Neural progenitor cell (in vitro differentiated cells): ENCODE measurements around the gene HUS1B. TPM values are rescaled to one million over a fixed set of nuclear protein-coding genes. Genes with fewer than 3 reads are reported as not detected.

Source experiments
- DNase-seq: peaks from one replicate; pipeline ENCODE4 v3.0.0-alpha.2; 2016; ENCODE audit warnings: low spot score
- H2AFZ ChIP-seq: fragments of 200-600 bp; sonication (generic); replicated peaks from 2 replicates; pipeline ENCODE4 v1.6.1; 2016; ENCODE audit warnings: antibody characterized with exemption
- H3F3A ChIP-seq: fragments of 200-600 bp; sonication (generic); 2 replicates; pipeline ENCODE4 v1.6.1; 2016; ENCODE audit warnings: antibody characterized with exemption, low read depth
- H3K27ac ChIP-seq: fragments of 200-600 bp; sonication (generic); 2 replicates; pipeline ENCODE4 v1.5.1; 2016; ENCODE audit warnings: mild to moderate bottlenecking
- H3K27me3 ChIP-seq: fragments of 200-600 bp; sonication (generic); 2 replicates; pipeline ENCODE4 v1.6.1; 2016; ENCODE audit warnings: mild to moderate bottlenecking, moderate library complexity
- H3K36me3 ChIP-seq: fragments of 200-600 bp; sonication (generic); 2 replicates; pipeline ENCODE4 v1.5.1; 2016
- H3K4me1 ChIP-seq: fragments of 200-600 bp; sonication (generic); 2 replicates; pipeline ENCODE4 v1.6.1; 2016; ENCODE audit warnings: mixed run types
- H3K4me2 ChIP-seq: fragments of 200-600 bp; sonication (generic); 2 replicates; pipeline ENCODE4 v1.6.1; 2016
- H3K4me3 ChIP-seq: fragments of 200-600 bp; sonication (generic); 2 replicates; pipeline ENCODE4 v1.5.1; 2016
- H3K79me2 ChIP-seq: fragments of 200-600 bp; sonication (generic); 2 replicates; pipeline ENCODE4 v1.6.1; 2016; ENCODE audit warnings: low read depth
- H3K9ac ChIP-seq: fragments of 200-600 bp; sonication (generic); 2 replicates; pipeline ENCODE4 v1.6.1; 2016
- H3K9me3 ChIP-seq: fragments of 200-600 bp; sonication (generic); 2 replicates; pipeline ENCODE4 v1.5.1; 2016; ENCODE audit warnings: low read depth
- H4K20me1 ChIP-seq: fragments of 200-600 bp; sonication (generic); 2 replicates; pipeline ENCODE4 v1.6.1; 2016; ENCODE audit warnings: low read depth
- H3K27ac Mint-ChIP-seq: 3 replicates; pipeline ENCODE4 v1.8.0; 2021; ENCODE audit warnings: mixed read lengths
- H3K27me3 Mint-ChIP-seq: 2 replicates; pipeline ENCODE4 v1.8.0; 2022; ENCODE audit warnings: low read depth, mild to moderate bottlenecking, inconsistent platforms, moderate library complexity, mixed read lengths; ENCODE audit not compliant: insufficient read depth
- H3K36me3 Mint-ChIP-seq: 3 replicates; pipeline ENCODE4 v1.8.0; 2021; ENCODE audit warnings: mixed read lengths
- H3K4me1 Mint-ChIP-seq: 3 replicates; pipeline ENCODE4 v1.8.0; 2021; ENCODE audit warnings: mixed read lengths
- H3K4me3 Mint-ChIP-seq: 3 replicates; pipeline ENCODE4 v1.8.0; 2021; ENCODE audit warnings: mild to moderate bottlenecking, moderate library complexity, mixed read lengths
- H3K9me3 Mint-ChIP-seq: 3 replicates; pipeline ENCODE4 v1.8.0; 2020; ENCODE audit warnings: mixed read lengths
- EZH2 ChIP-seq: fragments of 200-600 bp; sonication (generic); IDR thresholded peaks from 2 replicates; pipeline ENCODE4 v1.6.1; 2017; ENCODE audit warnings: antibody characterized with exemption, mild to moderate bottlenecking, moderate library complexity
- EZH2phosphoT487 ChIP-seq: fragments of 200-600 bp; sonication (generic); IDR thresholded peaks from 2 replicates; pipeline ENCODE4 v1.6.1; 2017; ENCODE audit warnings: antibody characterized with exemption
- total RNA-seq: library from RNA; depleted of rRNA; stranded (reverse); fragments of >200 nt; gene quantifications from 2 replicates; pipeline ENCODE4 v1.2.3, GENCODE V29; 2015; ENCODE audit warnings: low replicate concordance
- TF ChIP-seq, protein P1 (sequence below): fragments of 200-600 bp; sonication (generic); IDR thresholded peaks from 2 replicates; pipeline ENCODE4 v1.5.1; 2017; ENCODE audit warnings: antibody characterized with exemption, mild to moderate bottlenecking

The HUS1B gene
- total RNA-seq = 0.43 TPM in 1 of 2 replicates, not detected in the other

DNA sequence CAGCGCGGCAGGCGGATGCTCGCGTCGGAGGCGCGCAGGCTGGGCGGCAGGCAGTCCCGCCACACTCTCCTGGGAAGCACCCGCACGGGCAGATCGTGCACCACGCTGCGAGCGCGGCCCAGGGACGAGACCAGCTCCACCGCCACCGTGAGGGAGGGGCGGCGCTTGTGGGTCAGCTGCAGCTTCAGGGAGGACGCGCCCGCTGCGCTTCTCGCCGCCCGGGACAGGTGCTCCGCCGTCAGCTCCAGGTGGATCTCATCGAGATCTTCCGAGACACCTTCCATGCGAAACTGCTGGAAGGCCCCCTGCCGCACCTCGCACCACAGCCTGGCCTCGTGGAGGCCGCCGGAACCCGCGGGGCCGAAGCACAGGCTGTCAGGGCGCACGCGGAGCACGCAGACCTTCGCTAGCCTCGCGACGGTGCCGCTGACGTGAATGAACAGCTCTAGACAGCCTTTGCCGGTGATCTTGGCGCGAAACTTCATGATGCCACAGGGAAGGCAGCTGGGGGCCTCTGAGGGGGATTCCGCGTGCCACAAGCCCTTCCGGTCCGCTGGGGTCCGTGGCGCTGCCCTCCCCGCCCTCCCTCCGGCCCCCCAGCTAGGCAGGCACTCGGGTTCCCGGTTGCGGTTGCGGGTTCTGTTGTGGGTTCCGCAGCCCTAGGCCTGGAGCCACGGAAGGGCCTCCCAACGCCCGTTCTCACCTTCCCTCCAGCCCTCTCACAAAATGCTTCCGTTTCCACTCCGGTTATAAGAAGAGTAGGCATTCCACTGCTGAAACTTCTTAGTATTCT lies at the start of gene HUS1B:
HUS1B (minus strand) TSS at position 641 of the 793 bp plus-strand sequence; CDS start at position 485, 156 bp downstream.
- peak within 1 kb of the TSS; percentile 43 for H3K27ac Mint-ChIP-seq
- peaks cover 12% of the 10 kb centered on the region for H3K4me1 Mint-ChIP-seq

DNA sequence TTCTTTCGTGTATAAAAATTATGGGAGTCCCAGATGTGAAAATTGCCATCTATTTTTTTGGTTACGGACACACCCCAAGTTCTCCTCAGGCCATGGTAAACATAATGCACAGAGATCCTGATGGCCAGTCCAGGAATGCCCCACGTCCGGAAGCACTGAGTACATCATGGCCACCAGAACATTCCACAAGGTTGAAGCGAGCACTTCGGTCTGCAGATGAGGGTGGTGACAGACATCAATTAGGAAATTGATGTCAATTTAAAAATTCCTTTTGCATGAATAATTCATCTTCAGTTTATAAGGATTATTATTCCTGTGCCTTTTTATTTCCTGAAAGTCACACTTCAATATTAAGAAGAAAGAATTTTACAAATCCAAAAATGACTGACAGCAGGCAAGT lies 49.2 kb upstream of the HUS1B start:
- DNase-seq = no peak
- no peak overlapping the region for H2AFZ ChIP-seq
- no peaks in the 10 kb centered on the region for H3K9me3 ChIP-seq
- H4K20me1 ChIP-seq = no peaks in the 10 kb centered on the region
- H3K9me3 Mint-ChIP-seq = no peaks in the 10 kb centered on the region
- H3K27me3 ChIP-seq = peaks cover 19% of the 10 kb centered on the region
- H3K4me3 Mint-ChIP-seq = no peak overlapping the region
- peaks cover 9% of the 10 kb centered on the region for H3K27me3 Mint-ChIP-seq
- H3K4me2 ChIP-seq = no peak overlapping the region
- H3K79me2 ChIP-seq = no peaks in the 10 kb centered on the region
- peaks cover 19% of the 10 kb centered on the region for H3K4me1 Mint-ChIP-seq
- no peaks in the 10 kb centered on the region for H3K36me3 ChIP-seq
- no peak overlapping the region for H3K27ac Mint-ChIP-seq
- H3F3A ChIP-seq = peaks cover 7% of the 10 kb centered on the region
- no peak overlapping the region for H3K27ac ChIP-seq
- H3K4me3 ChIP-seq = no peak overlapping the region
- H3K9ac ChIP-seq = no peak overlapping the region
- TF ChIP-seq, protein P1, sequence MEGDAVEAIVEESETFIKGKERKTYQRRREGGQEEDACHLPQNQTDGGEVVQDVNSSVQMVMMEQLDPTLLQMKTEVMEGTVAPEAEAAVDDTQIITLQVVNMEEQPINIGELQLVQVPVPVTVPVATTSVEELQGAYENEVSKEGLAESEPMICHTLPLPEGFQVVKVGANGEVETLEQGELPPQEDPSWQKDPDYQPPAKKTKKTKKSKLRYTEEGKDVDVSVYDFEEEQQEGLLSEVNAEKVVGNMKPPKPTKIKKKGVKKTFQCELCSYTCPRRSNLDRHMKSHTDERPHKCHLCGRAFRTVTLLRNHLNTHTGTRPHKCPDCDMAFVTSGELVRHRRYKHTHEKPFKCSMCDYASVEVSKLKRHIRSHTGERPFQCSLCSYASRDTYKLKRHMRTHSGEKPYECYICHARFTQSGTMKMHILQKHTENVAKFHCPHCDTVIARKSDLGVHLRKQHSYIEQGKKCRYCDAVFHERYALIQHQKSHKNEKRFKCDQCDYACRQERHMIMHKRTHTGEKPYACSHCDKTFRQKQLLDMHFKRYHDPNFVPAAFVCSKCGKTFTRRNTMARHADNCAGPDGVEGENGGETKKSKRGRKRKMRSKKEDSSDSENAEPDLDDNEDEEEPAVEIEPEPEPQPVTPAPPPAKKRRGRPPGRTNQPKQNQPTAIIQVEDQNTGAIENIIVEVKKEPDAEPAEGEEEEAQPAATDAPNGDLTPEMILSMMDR = no peak
- TF ChIP-seq EZH2 = no peak
- TF ChIP-seq EZH2phosphoT487 = no peak
- peaks cover 22% of the 10 kb centered on the region for H3K4me1 ChIP-seq
- H3K36me3 Mint-ChIP-seq = no peaks in the 10 kb centered on the region

More for the DNA sequence above, at the start of gene HUS1B:
- Histone ChIP-seq H4K20me1 (no peaks in the 10 kb centered on the region), H3K4me1 (peaks cover 5% of the 10 kb centered on the region), H3K27ac (no peak within 1 kb of the TSS), H3K9ac (no peak within 1 kb of the TSS), H3K4me3 (no peak within 1 kb of the TSS), H3K4me2 (no peak within 1 kb of the TSS), H3K36me3 (no peaks in the 10 kb centered on the region), H3K9me3 (no peaks in the 10 kb centered on the region), H3F3A (peaks cover 7% of the 10 kb centered on the region), H2AFZ (no peak within 1 kb of the TSS), H3K27me3 (no peaks in the 10 kb centered on the region), H3K79me2 (peaks cover 30% of the 10 kb centered on the region)
- H3K27me3 Mint-ChIP-seq = peaks cover 4% of the 10 kb centered on the region
- H3K4me3 Mint-ChIP-seq = no peak within 1 kb of the TSS
- no peak for TF ChIP-seq EZH2phosphoT487
- H3K36me3 Mint-ChIP-seq = peaks cover 20% of the 10 kb centered on the region
- no peak for DNase-seq
- peaks cover 13% of the 10 kb centered on the region for H3K9me3 Mint-ChIP-seq

DNA sequence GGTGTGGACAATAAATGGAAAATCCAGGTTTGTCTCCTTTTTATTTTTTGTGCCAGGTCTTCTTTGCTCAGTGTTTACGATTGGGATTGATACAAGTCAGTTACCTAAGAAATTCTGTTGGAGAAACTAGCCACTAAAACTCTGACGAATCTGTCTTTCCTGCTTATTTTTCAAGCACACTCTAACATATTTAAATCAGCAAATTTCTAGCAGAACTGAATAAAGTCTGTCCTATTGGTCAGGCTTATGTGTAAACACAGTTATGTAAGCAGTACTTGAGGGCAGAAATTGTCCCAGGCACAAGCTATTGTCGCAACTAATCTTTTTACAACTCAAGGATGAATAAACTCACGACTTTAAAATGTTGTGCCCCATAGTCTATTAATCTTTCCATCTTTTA lies 48.1 kb upstream of the HUS1B start:
- Histone ChIP-seq H3K36me3 (no peaks in the 10 kb centered on the region), H4K20me1 (no peaks in the 10 kb centered on the region), H3K9me3 (no peaks in the 10 kb centered on the region), H3K79me2 (no peaks in the 10 kb centered on the region), H2AFZ (no peak overlapping the region), H3F3A (peaks cover 6% of the 10 kb centered on the region), H3K27me3 (peaks cover 8% of the 10 kb centered on the region), H3K4me1 (peaks cover 19% of the 10 kb centered on the region), H3K27ac (no peak overlapping the region), H3K4me2 (no peak overlapping the region), H3K9ac (no peak overlapping the region), H3K4me3 (no peak overlapping the region)
- no peak for DNase-seq
- H3K9me3 Mint-ChIP-seq = no peaks in the 10 kb centered on the region
- H3K27me3 Mint-ChIP-seq = peaks cover 3% of the 10 kb centered on the region
- H3K4me3 Mint-ChIP-seq = no peak overlapping the region
- TF ChIP-seq EZH2 = no peak
- TF ChIP-seq, protein P1 = no peak
- no peak overlapping the region for H3K27ac Mint-ChIP-seq
- no peaks in the 10 kb centered on the region for H3K36me3 Mint-ChIP-seq
- peaks cover 12% of the 10 kb centered on the region for H3K4me1 Mint-ChIP-seq

DNA sequence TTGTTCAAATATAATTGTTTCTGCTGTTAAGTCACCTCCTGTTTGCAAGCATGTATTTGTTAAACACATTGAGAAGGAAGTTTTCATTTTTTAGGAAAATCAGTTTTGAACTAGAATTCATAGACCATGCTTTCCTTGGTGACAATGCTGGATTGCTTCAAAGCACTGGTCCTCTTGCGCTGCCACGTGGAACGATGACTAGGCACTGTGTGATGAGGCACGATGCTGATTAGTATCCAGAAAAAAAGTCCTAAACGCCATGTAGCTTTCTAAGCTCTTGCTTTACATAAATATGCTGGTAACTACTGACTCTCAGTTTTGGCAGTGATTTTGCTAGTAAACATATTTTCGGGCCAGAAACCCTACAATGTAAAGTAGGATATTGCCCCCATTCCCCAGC lies 47.1 kb upstream of the HUS1B start:
- no peaks in the 10 kb centered on the region for H3K36me3 Mint-ChIP-seq
- no peak for DNase-seq
- no peak overlapping the region for H3K4me3 Mint-ChIP-seq
- H3K9me3 Mint-ChIP-seq = no peaks in the 10 kb centered on the region
- TF ChIP-seq, protein P1 = no peak
- TF ChIP-seq EZH2 (no peak), EZH2phosphoT487 (no peak)
- Histone ChIP-seq H3K27ac (no peak overlapping the region), H3F3A (peaks cover 6% of the 10 kb centered on the region), H4K20me1 (no peaks in the 10 kb centered on the region), H3K4me2 (no peak overlapping the region), H3K27me3 (no peaks in the 10 kb centered on the region), H3K4me3 (no peak overlapping the region), H3K9ac (no peak overlapping the region), H3K9me3 (no peaks in the 10 kb centered on the region), H3K4me1 (peaks cover 22% of the 10 kb centered on the region), H2AFZ (no peak overlapping the region), H3K36me3 (no peaks in the 10 kb centered on the region), H3K79me2 (no peaks in the 10 kb centered on the region)
- H3K4me1 Mint-ChIP-seq = peaks cover 12% of the 10 kb centered on the region
- H3K27ac Mint-ChIP-seq = no peak overlapping the region
- peaks cover 2% of the 10 kb centered on the region for H3K27me3 Mint-ChIP-seq
